Activated CD4-positive, alpha-beta T cell treated with anti-CD3 and anti-CD28 coated beads, Interleukin-2, amount 50 U/mL, for 24 hours (primary cell): ENCODE data around the gene SERTAD3.
"Not testable (repeated sequence)": the region's sequence is repeated elsewhere in the genome, so short reads cannot be mapped to it uniquely, and the experiment has no call there.

Source experiments
- DNase-seq, 2 donors: peaks; one replicate each; pipeline ENCODE4 v3.0.0-alpha.2; 2020; ENCODE audit warnings: low read depth in 1 of 2, low spot score in 1 of 2

Gene SERTAD3

DNA sequence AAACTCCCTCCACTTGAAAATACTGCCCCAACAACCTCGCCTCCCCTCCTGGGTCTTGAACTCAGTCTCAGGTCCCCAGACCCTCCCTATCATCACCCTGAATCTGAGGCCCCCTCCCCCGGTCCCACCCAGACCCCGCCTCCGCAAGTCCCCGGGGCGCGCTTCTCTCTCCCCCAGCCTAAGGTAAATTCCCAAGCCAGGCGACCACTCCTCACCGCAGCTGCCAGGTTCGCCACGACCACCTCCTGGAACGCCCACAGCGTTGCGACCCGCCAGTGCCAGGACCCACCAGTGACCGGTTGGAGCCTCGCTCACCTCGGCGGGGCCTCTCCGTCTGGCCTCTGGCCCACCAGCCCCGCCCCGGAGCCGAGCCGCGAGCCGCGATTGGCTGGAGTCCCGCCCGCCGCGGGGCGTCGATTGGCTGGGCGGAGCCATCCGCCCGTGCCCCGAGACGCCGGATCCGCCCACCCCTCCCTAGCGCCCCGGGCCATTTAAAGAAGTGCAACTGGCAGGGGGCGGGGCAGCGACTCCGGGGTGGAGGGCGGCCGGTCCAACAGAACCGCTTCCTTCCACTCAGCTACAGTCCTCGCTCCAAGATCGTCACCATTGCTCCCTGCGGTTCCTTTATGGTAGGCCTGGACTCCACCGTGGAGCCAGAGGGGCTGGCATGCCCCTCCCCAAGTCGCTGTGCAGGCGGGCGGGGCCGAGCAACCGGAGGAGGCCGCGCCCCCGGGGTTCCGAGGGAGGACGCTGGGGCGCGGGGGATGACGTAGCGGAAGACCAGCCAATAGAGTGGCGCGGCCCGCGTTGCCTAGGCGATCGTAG, at the start of gene SERTAD3:
TSS of gene SERTAD3 (minus strand) at position 336 of the 825 bp plus-strand sequence. CDS start 2,255 bp downstream, outside the sequence.
- DNase-seq = peak; percentile 94 to 95

GRCh38 chr19:40493778-40494177, 49.6 kb upstream of the SERTAD3 start:
- DNase-seq = no peak

DNA sequence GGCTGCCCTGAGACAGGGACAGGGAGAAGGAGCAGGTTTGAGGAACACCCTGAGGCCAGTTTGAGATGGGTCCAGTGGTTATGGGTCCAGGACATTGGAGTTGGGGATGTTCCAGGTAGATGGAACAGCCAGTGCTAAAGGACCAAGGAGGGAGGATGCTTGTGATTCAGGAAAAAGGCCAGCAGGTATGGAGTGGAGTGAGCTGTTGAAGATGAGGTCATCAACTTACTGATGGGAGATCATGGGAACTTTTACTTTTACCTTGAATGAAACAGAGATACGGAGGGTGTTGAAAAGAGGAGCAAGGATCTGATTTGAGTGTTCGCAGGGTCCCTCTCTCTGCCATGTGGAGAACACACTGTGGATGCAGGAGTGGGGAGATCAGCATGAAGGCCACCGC, 48.1 kb upstream of the SERTAD3 start:
- no peak for DNase-seq

- no peak for DNase-seq
Measured at GRCh38 chr19:40489882-40490230, 45.7 kb upstream of the SERTAD3 start.

GRCh38 chr19:40486017-40486416, 41.9 kb upstream of the SERTAD3 start:
- DNase-seq = no peak

DNA sequence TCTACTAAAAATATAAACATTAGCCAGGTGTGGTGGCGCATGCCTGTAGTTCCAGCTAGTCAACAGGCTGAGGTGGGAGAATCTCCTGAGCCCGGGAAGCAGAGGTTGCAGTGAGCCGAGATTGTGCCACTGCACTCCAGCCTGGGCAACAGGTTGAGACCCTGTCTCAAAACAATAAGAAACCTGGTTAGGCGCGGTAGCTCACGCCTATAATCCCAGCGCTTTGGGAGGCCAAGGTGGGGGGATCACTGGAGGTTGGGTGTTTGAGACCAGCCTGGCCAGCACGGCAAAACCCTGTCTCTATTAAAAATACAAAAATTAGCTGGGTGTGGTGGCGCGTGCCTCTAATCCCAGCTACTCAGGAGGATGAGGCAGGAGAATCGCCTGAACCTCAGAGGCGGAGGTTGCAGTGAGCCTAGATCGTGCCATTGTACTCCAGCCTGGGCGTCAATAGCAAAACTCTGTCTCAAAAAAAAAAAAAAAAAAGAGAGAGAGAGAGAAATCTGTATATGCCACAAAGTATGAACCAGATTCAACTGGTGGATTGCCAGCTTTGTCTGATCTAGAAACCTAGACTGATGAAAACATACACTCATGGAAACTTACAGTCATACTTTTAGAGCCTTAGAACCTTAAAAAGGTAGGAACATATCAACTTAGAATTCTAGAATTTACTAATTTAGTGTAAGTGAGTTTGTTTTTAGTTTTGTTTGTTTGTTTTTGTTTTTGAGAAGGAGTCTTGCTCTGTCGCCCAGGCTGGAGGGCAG, 31.9 kb upstream of the SERTAD3 start:
- DNase-seq = not testable (repeated sequence)

DNA sequence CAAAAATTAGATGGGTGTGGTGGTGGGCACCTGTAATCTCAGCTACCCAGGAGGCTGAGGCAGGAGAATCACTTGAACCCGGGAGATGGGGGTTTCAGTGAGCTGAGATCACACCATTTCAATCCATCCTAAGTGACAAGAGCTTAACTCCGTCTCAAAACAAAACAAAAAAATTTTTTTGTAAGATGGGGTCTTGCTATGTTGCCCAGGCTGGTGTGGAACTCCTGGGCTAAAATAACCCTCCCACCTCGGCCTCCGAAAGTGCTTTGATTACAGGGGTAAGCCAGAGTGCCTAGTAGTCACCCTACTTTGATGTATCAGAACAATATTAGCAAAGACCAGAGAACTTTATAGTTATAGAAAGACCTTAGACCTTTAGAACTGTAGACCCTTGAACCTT, 30.6 kb upstream of the SERTAD3 start:
- DNase-seq = no peak

DNA sequence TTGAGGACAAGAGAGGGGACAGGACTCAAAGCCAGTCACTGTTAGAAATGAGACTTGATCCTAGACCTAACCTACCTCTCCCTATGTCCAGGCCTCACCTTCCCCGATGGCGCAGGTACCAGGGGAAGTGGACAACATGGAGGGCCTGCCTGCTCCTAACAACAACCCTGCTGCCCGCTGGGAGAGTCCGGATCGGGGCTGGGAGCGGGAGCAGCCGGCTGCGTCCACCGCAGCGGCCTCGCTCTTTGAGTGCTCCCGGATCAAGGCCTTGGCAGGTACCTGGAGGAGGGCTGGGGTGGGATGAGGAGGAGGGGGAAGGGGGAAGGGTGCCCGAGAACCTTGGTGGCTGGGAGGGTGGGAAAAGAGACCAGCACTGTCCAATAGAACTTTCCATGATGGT, 28.4 kb upstream of the SERTAD3 start:
- DNase-seq = no peak

- DNase-seq = no peak
Measured at GRCh38 chr19:40471111-40471510, 27.0 kb upstream of the SERTAD3 start.

DNA sequence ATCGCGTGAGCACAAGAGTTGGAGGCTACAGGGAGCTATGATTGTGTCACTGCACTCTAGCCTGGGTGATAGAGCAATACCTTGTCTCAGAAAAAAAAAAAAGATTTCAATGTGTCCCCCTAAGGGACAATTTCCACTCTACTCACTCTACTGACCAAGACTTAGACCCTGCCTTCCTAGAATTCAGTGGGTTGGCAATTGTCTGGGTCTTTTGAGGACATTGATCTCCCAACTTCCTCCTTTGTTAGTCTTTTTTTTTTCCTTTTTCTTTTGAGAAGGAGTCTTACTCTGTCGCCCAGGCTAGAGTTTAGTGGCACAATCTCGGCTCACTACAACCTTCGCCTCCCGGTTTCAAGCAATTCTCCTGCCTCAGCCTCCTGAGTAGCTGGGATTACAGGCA, 24.9 kb upstream of the SERTAD3 start:
- no peak for DNase-seq

- no peak for DNase-seq
Measured at GRCh38 chr19:40466985-40467734, 23.0 kb upstream of the SERTAD3 start, which contains the start of gene SPTBN4. Gene SPTBN4, plus strand, starts transcription at chr19:40467001. Its CDS starts 5,621 bp downstream, at chr19:40472622.

DNA sequence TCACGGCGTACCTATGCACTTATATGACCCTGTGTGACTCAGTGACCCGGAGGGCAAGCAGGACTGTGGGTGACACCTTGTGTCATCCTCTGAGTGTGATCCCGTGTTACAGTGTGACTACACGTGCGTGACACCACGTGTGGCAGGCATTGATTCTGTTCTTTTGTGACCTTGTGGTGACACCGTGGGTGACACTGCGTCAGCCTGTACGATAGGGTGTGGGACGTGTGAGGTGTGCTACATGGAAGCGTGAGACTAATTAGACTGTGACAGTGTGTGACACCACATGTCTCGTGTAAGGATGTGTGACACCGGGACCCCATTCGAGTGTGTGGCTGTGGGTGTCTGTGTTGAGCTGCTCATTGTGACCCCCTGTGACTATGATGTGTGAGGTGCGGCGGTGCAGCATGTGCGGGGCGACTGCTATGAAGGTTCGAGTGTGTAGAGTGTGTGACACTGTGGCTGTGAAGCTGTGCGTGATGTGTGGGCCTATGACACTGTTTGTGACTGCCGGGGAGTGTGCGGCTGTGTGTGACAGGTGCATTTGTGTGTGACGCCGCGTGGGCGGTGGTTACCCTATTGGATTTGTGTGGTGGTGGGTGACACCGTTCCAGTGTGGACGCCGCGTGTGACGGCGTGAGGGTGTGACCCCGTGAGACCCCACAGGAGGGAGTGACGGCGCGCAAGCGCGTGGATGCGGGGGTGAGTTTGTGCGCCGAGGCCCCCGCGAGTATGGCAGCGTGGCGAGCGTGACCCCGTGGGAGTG, 22.3 kb upstream of the SERTAD3 start:
- DNase-seq = peak; percentile 57 to 64

GRCh38 chr19:40465557-40466218, 21.6 kb upstream of the SERTAD3 start, which contains the start of gene BLVRB:
Gene BLVRB, minus strand, starts transcription at chr19:40465745. Its CDS starts 57 bp downstream, at chr19:40465688.
- peak; percentile 99 for DNase-seq

- DNase-seq = no peak
Measured at GRCh38 chr19:40465025-40465556, 21.0 kb upstream of the SERTAD3 start.

DNA sequence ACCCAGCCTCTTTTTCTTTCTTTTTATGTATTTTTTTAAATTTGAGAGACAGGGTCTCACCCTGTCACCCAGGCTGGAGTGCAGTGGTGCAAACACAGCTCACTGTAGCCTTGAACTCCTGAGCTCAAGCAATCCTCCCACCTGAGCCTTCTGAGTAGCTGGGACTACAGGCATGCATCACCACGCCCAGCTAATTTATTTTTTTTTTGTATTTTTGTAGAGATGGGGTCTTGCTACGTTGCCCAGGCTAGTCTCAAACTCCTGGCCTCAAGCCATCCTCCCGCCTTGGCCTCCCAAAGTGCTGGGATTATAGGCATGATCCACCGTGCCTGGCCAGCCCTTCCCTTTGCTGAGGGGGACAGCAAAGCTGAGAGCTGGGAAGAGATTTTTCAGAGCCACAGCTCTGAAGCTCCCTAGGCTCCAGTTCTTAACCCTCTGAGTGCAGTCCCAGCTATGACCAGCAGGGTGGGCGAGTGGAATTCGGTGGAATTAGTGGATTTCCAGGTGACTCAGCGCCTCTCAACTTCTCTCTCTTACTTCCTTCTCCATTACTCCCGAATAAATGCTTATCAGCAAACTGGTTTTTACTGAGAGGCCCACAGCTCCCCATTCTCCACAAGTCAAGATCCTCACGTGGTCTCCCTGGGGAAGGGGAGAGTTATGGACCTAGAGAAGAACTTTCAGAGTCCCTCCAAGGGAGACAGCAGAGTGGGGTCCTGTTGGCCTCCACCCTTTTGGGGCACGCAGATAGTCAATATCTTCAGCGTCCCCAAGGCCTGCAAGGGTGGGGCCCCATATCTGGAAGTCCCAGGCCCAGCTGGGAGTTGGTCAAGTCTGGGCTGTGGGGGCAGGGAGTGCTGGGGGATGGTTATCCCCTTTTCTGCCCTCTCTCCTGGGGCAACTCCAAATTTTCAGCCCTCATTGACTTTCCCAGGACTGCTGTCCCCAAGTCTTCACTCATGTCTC, 20.2 kb upstream of the SERTAD3 start:
- peak; percentile 48 to 63 for DNase-seq

GRCh38 chr19:40463587-40464037, 19.5 kb upstream of the SERTAD3 start:
- not testable (repeated sequence) for DNase-seq

- DNase-seq = no peak
Measured at GRCh38 chr19:40461669-40462221, 17.6 kb upstream of the SERTAD3 start.

DNA sequence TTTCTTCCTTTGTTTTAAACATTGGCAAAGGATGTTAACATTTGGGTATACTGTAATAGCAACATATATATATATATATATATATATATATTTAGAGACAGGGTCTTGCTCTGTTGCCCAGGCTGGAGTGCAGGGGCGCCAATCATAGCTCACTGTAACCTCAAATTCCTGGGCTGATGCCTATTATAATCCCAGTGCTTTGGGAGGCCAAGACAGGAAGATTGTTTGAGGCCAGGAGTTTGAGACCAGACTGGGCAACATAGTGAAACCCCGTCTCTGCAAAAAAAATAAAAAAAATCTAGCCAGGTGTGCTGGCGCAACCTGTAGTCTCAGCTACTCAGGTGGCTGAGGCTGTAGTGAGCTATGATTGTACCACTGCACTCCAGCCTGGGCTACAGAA, 16.1 kb upstream of the SERTAD3 start:
- no peak for DNase-seq
